DND-41 (cell line): ENCODE data around the gene TBC1D22B.

Source experiments
- ATAC-seq: fragments of 200-7000 bp; cut with Tn5 transposase; 3 replicates; pipeline ENCODE4 v1.9.1; 2021; ENCODE audit warnings: low read depth; ENCODE audit not compliant: insufficient read depth
- DNase-seq: peaks from one replicate; pipeline ENCODE4 v3.0.0-alpha.2; 2020
- H2AFZ ChIP-seq: 2 replicates; pipeline ENCODE4 v1.6.0; 2012; ENCODE audit warnings: low read depth, low read length
- H3K27ac ChIP-seq: 2 replicates; pipeline ENCODE4 v1.5.1; 2012; ENCODE audit warnings: low read length, inconsistent platforms
- H3K27me3 ChIP-seq: fragments of 200-600 bp; sonication (generic); 2 replicates; pipeline ENCODE4 v1.6.0; 2012; ENCODE audit warnings: low read length, mild to moderate bottlenecking, inconsistent platforms; ENCODE audit not compliant: insufficient read depth, poor library complexity
- H3K36me3 ChIP-seq: 2 replicates; pipeline ENCODE4 v1.5.1; 2012; ENCODE audit warnings: low read length, inconsistent platforms; ENCODE audit not compliant: insufficient read depth
- H3K4me1 ChIP-seq: 2 replicates; pipeline ENCODE4 v1.5.1; 2012; ENCODE audit warnings: mild to moderate bottlenecking, low read length; ENCODE audit not compliant: insufficient read depth
- H3K4me2 ChIP-seq: 2 replicates; pipeline ENCODE4 v1.6.0; 2012; ENCODE audit warnings: mild to moderate bottlenecking, moderate library complexity, low read length, inconsistent platforms; ENCODE audit not compliant: insufficient read depth
- H3K4me3 ChIP-seq, 2 experiments: fragments of 200-600 bp in 1 of 2; shearing (Covaris generic) in 1 of 2; 2 replicates each; pipeline ENCODE4 v1.5.1; 2012 to 2016; ENCODE audit warnings: inconsistent platforms in 2 of 2, low read length in 2 of 2, mild to moderate bottlenecking in 2 of 2, low read depth in 1 of 2, moderate library complexity in 1 of 2
- H3K79me2 ChIP-seq: 2 replicates; pipeline ENCODE4 v1.6.0; 2012; ENCODE audit warnings: low read length, inconsistent platforms; ENCODE audit not compliant: insufficient read depth
- H3K9ac ChIP-seq: 2 replicates; pipeline ENCODE4 v1.6.0; 2012; ENCODE audit warnings: low read depth, mild to moderate bottlenecking, inconsistent platforms, low read length, moderate library complexity
- H3K9me3 ChIP-seq: 2 replicates; pipeline ENCODE4 v1.5.1; 2012; ENCODE audit warnings: low read length, moderate library complexity, mild to moderate bottlenecking, inconsistent platforms; ENCODE audit not compliant: insufficient read depth, severe bottlenecking
- H4K20me1 ChIP-seq: 2 replicates; pipeline ENCODE4 v1.6.0; 2012; ENCODE audit warnings: low read length; ENCODE audit not compliant: insufficient read depth
- EZH2 ChIP-seq: IDR thresholded peaks from 3 replicates; pipeline ENCODE4 v1.6.1; 2012; ENCODE audit warnings: borderline replicate concordance, low read depth, mild to moderate bottlenecking, moderate library complexity, low read length, inconsistent platforms; ENCODE audit not compliant: severe bottlenecking
- TF ChIP-seq, protein P1 (sequence below): IDR thresholded peaks from 2 replicates; pipeline ENCODE4 v1.5.1; 2012; ENCODE audit warnings: borderline replicate concordance, low read length, moderate library complexity, mild to moderate bottlenecking; ENCODE audit not compliant: poor library complexity, severe bottlenecking; ENCODE audit errors: extremely low read depth

TBC1D22B gene

DNA sequence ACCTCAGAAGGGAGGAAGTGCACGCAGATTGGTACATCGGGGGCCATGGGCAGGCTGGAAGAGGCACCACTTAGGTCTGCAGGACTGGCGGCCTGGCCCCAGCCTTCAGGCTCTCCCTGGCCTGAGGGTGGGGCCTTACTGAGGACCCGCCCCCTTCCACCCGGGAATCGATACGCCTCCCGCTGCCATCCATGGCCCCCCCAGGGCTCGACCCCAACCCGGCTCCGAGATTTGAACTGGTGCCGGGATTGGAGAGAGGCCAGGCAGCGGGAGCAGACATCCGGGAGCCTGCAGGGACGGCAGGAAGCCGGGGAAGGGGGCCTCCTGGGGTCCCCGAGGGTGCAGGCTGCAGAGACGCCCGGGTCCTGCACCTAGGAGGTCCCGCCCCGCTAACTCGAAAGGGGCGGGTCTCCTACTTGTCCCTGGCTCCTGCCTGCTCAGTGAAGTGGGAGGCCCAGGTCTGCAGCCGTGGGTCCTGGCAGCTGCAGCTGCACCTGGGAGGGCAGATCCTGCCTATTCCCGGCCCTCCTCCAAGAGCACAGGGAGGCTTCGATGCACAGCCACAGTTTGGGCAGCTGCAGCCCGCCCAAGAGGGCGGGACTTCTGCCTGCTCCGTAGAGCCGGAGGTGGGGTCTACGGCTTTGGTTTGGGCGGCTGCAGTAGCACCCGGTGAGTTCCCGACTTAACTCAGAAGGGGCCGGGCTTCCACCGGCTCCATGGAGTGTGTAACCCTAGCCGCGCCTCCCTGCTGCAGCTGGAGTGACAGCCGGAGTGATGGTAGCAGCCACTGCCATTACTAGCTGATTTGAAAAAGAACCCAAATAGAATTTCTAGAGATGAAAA is 35.2 kb upstream of the TBC1D22B start:
- Histone ChIP-seq H3K4me3 (peak overlapping the region in 1 of 2 experiments; percentile 45; a peak in 2 of 4 replicates), H2AFZ (peak overlapping the region; percentile 67), H3K9me3 (no peaks in the 10 kb centered on the region), H3K36me3 (peaks cover 2% of the 10 kb centered on the region; the same call in 1 of the 2 replicates), H4K20me1 (no peaks in the 10 kb centered on the region), H3K4me1 (peaks cover 20% of the 10 kb centered on the region), H3K4me2 (peak overlapping the region; percentile 58), H3K79me2 (no peaks in the 10 kb centered on the region), H3K27ac (peak overlapping the region; percentile 61), H3K9ac (peak overlapping the region; percentile 29), H3K27me3 (no peaks in the 10 kb centered on the region)
- ATAC-seq = peak; percentile 100
- TF ChIP-seq, protein P1, sequence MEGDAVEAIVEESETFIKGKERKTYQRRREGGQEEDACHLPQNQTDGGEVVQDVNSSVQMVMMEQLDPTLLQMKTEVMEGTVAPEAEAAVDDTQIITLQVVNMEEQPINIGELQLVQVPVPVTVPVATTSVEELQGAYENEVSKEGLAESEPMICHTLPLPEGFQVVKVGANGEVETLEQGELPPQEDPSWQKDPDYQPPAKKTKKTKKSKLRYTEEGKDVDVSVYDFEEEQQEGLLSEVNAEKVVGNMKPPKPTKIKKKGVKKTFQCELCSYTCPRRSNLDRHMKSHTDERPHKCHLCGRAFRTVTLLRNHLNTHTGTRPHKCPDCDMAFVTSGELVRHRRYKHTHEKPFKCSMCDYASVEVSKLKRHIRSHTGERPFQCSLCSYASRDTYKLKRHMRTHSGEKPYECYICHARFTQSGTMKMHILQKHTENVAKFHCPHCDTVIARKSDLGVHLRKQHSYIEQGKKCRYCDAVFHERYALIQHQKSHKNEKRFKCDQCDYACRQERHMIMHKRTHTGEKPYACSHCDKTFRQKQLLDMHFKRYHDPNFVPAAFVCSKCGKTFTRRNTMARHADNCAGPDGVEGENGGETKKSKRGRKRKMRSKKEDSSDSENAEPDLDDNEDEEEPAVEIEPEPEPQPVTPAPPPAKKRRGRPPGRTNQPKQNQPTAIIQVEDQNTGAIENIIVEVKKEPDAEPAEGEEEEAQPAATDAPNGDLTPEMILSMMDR = peak; percentile 15
- no peak for TF ChIP-seq EZH2
- peak; percentile 93 for DNase-seq

DNA sequence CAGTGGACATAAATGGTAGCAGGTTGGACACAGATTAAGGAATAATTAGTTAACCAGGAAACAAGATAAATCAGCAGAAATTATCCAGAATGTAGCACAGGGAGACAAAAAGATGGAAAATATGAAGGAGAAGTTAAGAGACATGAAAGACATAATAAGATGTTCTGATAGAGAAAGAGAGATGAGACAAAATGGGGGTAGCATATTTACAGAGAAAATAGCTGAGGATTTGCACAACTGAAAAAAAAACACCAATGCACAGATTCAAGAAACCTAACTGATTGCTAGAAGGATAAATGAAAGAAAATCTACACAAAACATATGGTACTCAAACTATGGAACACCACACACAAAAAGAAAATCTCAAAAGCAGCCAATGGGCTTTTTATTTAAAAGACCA is 34.6 kb upstream of the TBC1D22B start:
- Histone ChIP-seq H3K4me2 (peak overlapping the region; percentile 58), H2AFZ (peak overlapping the region; percentile 28), H3K36me3 (peaks cover 2% of the 10 kb centered on the region; the same call in 1 of the 2 replicates), H3K27ac (peak overlapping the region; percentile 51), H3K9me3 (no peaks in the 10 kb centered on the region), H3K79me2 (no peaks in the 10 kb centered on the region), H3K9ac (peak overlapping the region; percentile 29; the same call in 1 of the 2 replicates), H3K27me3 (no peaks in the 10 kb centered on the region), H4K20me1 (no peaks in the 10 kb centered on the region), H3K4me1 (peaks cover 20% of the 10 kb centered on the region), H3K4me3 (peak overlapping the region in 1 of 2 experiments; percentile 21; a peak in 2 of 4 replicates)
- no peak for DNase-seq
- TF ChIP-seq, protein P1 = no peak
- TF ChIP-seq EZH2 = no peak
- ATAC-seq = no peak

DNA sequence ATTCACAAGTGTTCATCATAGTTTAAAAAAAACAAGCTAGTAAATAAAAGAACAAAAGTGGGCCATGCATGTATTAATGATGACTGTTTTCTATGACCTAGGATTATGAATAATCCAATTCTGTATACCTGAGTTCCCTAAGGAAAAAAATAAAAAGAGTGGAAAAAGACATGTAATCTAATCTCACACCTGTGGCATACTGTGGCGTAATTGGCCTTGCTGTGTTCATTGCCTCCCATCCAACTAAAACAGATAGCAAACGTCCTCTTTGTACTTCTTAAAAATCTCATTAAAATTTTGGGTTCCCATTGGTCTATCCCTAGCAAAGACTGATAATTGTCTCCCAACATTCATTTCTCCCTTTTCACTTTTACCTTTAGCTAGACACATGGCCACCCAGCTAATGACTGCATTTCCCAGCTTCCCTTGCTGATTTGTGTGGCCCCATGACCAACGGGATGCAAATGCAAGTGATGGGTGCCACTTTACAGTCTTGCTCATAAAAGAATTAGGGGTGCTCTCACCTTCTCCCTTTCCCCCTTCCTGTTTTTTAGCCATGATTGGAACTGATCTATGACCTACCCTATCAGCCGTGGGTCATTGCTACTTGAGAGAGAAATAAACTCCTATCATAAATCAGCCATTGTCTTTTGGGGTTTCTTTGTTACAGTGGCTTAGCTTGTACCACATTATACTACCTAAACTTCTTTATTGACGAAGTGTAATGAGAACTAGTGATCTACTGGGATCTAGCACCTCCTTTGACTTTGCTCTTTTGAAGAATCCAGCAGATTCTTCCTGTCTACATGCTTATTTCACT is 32.0 kb upstream of the TBC1D22B start:
- no peak for TF ChIP-seq EZH2
- TF ChIP-seq, protein P1 = no peak
- Histone ChIP-seq H2AFZ (no peak overlapping the region), H3K4me2 (no peak overlapping the region), H3K4me3 (no peak overlapping the region), H3K79me2 (no peaks in the 10 kb centered on the region), H4K20me1 (no peaks in the 10 kb centered on the region), H3K9ac (no peak overlapping the region), H3K4me1 (peaks cover 20% of the 10 kb centered on the region), H3K27ac (no peak overlapping the region), H3K9me3 (no peaks in the 10 kb centered on the region), H3K36me3 (no peaks in the 10 kb centered on the region), H3K27me3 (no peaks in the 10 kb centered on the region)
- ATAC-seq = no peak
- DNase-seq = no peak
